ENCODE results near the gene FRMD8.

FRMD8 gene

GRCh38 chr11:65420979-65421793 is 34.7 kb downstream of the FRMD8 start:
- H3K4me1 Mint-ChIP-seq: peaks cover 84% of the 10 kb centered on the region
- no peaks in the 10 kb centered on the region for H3K27me3 Mint-ChIP-seq (ENCODE audit: low read depth)
- no peak for TF ChIP-seq CTCF (IDR thresholded peaks at IDR 0.05; ENCODE audit: unreplicated experiment in 3 of 3)
- peak overlapping the region; percentile 99 to 100 (median 99) for H3K27ac Mint-ChIP-seq
- peaks cover 13% of the 10 kb centered on the region for H3K36me3 Mint-ChIP-seq (ENCODE audit: low read depth)
- H3K4me3 Mint-ChIP-seq: peak overlapping the region; percentile 91 to 99 (median 92)
- no peaks in the 10 kb centered on the region for H3K9me3 Mint-ChIP-seq

GRCh38 chr11:65421794-65422632 is 35.6 kb downstream of the FRMD8 start:
- peaks cover 19% of the 10 kb centered on the region for H3K36me3 Mint-ChIP-seq (ENCODE audit: low read depth)

GRCh38 chr11:65422633-65423515 is 36.4 kb downstream of the FRMD8 start, which contains the start of gene NEAT1:
Gene NEAT1 (plus strand): TSS chr11:65422798.
- no peak for TF ChIP-seq CTCF (IDR thresholded peaks at IDR 0.05; ENCODE audit: unreplicated experiment in 3 of 3)
- Mint-ChIP-seq H3K36me3 (ENCODE audit: low read depth) (peaks cover 26% of the 10 kb centered on the region), H3K27me3 (ENCODE audit: low read depth) (no peaks in the 10 kb centered on the region), H3K27ac (peak within 1 kb of the TSS; percentile 99 to 100 (median 99)), H3K4me1 (peaks cover 85% of the 10 kb centered on the region), H3K9me3 (no peaks in the 10 kb centered on the region), H3K4me3 (peak within 1 kb of the TSS; percentile 91 to 99 (median 92))

More at GRCh38 chr11:65421794-65422632, 35.6 kb downstream of the FRMD8 start:
- Mint-ChIP-seq H3K9me3 (no peaks in the 10 kb centered on the region), H3K4me3 (peak overlapping the region; percentile 91 to 99 (median 92)), H3K4me1 (peaks cover 85% of the 10 kb centered on the region), H3K27ac (peak overlapping the region; percentile 99 to 100 (median 99)), H3K27me3 (ENCODE audit: low read depth) (no peaks in the 10 kb centered on the region)
- no peak for TF ChIP-seq CTCF (IDR thresholded peaks at IDR 0.05; ENCODE audit: unreplicated experiment in 3 of 3)

GRCh38 chr11:65423516-65424204 is 37.2 kb downstream of the FRMD8 start:
- Mint-ChIP-seq H3K4me1 (peaks cover 85% of the 10 kb centered on the region), H3K36me3 (ENCODE audit: low read depth) (peaks cover 26% of the 10 kb centered on the region), H3K27me3 (ENCODE audit: low read depth) (no peaks in the 10 kb centered on the region), H3K27ac (peak overlapping the region; percentile 99 to 100 (median 99)), H3K9me3 (no peaks in the 10 kb centered on the region), H3K4me3 (peak overlapping the region; percentile 91 to 99 (median 92))
- TF ChIP-seq CTCF (IDR thresholded peaks at IDR 0.05; ENCODE audit: unreplicated experiment in 3 of 3): no peak
